HG03103 (cell line): ENCODE data around the gene DSCAM.
"Not testable (repeated sequence)": the region's sequence is repeated elsewhere in the genome, so short reads cannot be mapped to it uniquely, and the experiment has no call there.

Source experiments
- ATAC-seq: cut with Tn5 transposase; IDR thresholded peaks from one replicate; pipeline ENCODE4 v1.9.1; 2021; ENCODE audit warnings: low read depth; ENCODE audit not compliant: unreplicated experiment

The DSCAM gene

GRCh38 chr21:40047993-40048730 lies 798.8 kb downstream of the DSCAM start:
- ATAC-seq: no peak

GRCh38 chr21:40047211-40047610 lies 799.7 kb downstream of the DSCAM start:
- ATAC-seq: no peak

- ATAC-seq: no peak
Observed at GRCh38 chr21:40043866-40044265, 803.1 kb downstream of the DSCAM start.

DNA sequence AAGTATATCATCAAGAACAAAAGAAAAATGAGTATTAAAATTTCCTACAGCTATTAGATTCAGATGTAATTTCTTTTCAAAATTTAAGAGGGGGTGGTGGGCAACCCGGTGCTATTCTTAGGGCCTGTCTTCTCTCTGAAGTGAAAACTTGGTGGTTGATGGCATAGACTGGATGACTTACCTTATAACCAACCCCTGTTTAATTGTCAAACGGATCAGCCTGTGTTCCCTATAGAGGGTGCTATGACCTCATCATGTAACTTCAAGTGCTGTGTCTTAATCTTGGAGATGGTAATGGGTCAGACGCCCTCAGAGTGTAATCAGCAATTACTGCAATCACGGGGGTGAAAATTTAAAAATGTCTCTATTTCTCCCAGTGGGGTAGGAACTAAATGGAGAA lies 803.5 kb downstream of the DSCAM start:
- ATAC-seq: no peak

DNA sequence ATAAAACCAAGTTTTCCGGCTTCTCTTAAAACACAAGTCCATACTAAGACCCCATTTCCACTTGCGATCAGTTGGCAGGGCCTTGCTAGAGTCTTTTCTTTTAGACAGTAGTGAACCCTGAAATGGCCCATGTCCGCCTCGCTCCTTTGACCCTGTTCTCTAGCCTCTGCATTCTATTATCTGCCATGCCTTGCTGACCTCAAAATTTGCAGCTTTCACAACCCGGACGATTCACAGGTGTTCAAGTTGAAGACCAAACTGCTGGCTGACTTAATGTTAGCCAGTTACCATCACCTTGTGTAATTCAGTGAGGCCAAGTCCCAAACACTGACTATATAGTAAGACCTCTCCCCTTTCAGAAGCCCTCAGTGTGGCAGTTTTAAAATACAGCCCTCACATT lies 805.5 kb downstream of the DSCAM start:
- ATAC-seq: no peak

DNA sequence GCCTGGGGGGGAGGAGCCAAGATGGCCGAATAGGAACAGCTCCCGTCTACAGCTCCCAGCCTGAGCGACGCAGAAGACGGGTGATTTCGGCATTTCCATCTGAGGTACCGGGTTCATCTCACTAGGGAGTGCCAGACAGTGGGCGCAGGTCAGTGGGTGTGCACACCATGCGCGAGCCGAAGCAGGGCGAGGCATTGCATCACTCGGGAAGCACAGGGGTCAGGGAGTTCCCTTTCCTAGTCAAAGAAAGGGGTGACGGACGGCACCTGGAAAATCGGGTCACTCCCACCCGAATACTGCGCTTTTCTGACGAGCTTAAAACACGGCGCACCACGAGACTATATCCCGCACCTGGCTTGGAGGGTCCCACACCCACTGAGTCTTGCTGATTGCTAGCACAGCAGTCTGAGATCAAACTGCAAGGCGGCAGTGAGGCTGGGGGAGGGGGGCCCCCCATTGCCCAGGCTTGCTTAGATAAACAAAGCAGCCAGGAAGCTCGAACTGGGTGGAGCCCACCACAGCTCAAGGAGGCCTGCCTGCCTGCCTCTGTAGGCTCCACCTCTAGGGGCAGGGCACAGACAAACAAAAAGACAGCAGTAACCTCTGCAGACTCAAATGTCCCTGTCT lies 813.7 kb downstream of the DSCAM start:
- not testable (repeated sequence) for ATAC-seq

DNA sequence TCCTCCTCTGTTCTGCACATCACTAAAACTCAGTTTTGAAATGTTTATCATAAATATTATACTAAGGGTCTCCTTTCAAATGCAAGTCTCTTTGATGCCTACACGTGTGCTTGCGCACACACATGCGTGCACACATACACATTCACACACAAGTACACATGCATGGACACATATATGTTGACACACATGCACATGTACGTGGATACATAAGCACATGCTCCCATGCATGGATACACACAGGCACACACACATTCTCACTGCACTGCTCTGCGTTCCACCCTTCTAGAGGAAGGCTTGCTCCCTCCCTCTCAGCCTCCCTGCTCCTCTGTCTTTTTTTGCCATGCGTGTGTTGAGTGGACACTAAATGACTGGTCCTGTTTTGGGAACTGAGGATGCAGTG lies 817.1 kb downstream of the DSCAM start:
- no peak for ATAC-seq

- not testable (repeated sequence) for ATAC-seq
Observed at GRCh38 chr21:40028393-40028792, 818.6 kb downstream of the DSCAM start.

- ATAC-seq: no peak
Observed at GRCh38 chr21:40021558-40022351, 825.2 kb downstream of the DSCAM start.

- ATAC-seq: no peak
Observed at GRCh38 chr21:40020651-40021050, 826.3 kb downstream of the DSCAM start.

DNA sequence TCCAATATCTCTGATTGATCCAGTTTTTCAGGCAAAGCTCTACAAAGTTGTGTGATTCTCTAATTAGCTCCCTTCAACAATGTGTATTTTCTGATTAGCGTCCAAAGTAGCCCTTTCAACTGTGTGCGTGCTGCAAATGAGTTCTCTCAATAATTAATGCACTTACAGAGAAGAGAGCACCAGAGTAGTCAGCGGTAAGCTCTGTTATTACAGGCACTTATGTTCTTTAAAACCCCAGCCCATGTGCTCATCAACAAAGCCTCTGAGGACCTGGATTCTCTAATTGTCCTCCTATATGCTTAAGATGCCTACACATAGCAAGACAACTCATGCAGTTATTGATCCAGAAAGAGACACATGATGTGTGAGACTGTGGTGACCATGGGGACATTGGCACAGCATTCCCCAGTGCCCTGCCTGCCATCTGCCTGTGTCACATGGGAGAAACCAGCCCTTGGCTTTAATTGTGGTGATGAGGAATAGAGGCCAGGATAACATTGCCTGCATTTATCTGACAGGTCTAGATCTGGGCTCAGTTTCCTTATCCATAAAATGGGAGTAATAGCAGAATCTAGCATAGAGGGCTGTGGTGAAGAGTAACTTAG lies 828.0 kb downstream of the DSCAM start:
- no peak for ATAC-seq

DNA sequence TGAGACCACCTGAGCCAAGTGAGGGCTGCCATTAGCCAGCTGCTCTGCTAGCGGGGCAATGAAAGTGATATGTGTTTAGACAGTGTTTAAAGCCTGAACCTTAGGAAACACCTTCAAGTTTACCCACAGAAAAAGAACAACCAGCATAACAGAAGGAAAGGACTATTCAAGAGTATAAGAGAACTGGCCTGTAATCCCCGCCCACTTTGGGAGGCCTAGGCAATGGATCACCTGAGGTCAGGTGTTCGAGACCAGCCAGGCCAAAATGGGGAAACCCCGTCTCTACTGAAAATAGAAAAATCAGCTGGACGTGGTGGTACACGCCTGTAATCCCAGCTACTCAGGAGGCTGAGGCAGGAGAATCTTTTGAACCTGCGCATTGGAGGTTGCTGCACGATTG lies 830.3 kb downstream of the DSCAM start:
- no peak for ATAC-seq

DNA sequence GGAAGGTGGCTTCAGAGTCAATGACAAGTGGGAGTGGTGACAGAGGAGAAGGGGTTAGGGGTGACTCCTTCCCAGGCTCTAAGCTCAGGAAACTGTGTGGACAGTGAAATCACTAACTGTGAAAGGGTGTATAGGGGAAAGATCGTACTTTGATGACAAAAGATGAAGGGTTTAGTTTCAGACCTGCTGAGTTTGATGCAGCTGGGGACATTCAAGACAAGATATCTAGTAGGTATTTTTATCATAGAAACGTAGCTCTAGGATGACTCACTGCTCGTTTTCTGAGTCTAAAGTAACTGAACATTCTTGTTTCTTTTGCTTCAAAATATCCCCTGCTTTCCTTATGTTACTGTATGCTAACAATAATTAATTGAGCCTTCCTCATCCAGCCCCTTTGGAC lies 830.7 kb downstream of the DSCAM start:
- no peak for ATAC-seq

- no peak for ATAC-seq
Observed at GRCh38 chr21:40015818-40016217, 831.1 kb downstream of the DSCAM start.

GRCh38 chr21:40014394-40014793 lies 832.6 kb downstream of the DSCAM start:
- ATAC-seq: no peak

DNA sequence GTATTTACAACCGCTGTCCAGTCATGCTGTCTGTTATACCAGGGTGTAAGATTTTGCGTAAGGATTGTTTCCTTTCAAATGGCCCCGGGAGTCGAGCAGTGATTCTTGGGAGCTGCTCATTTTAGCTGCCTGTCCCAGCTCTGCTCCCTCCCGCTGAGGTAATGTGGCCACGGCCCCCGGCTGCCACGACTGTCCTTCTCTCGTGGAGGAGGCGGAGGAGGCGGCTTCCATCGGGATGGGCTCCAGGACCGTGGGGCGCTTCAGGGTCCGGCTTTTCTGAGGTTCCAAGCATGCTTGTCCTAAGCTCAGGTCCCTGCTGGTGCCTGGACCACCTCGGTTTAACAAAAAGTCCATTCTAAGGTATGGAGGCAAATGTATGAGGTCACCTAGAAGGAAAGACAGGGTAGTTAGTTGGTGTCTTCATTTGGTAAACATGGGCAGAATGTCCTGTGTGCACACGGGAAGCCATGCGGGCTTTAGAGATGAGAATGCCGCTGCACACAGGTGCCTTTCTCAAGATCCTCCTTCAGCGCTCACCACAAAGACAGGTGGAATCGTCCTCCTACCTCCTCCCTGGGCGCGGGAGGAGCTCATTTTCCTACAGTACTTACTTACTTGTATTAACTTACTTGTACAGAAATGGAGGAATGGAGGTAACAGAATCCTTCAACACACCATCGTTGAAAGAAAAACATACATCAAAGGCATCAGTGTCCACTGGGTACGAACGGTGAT lies 833.8 kb downstream of the DSCAM start:
- no peak for ATAC-seq

DNA sequence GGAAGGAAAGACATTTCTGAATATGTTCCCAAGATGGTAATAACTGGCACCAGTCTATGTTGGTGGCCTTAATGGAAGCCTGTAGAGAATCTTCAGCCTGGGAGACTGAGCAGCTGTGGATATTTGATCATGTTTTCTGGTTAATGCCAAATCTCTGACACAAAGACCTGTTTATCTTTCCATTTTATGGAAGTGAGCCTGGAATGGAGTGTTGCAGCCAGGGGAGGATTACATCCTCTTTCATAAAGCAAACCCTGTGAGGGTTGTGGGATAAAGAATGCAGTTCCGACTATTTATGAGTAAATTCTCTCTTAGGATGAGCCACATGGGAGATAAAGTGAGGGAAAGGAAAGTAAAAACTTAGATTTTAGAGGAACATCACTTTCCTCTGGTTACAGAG lies 835.6 kb downstream of the DSCAM start:
- no peak for ATAC-seq

- no peak for ATAC-seq
Observed at GRCh38 chr21:40002978-40003377, 844.0 kb downstream of the DSCAM start.

DNA sequence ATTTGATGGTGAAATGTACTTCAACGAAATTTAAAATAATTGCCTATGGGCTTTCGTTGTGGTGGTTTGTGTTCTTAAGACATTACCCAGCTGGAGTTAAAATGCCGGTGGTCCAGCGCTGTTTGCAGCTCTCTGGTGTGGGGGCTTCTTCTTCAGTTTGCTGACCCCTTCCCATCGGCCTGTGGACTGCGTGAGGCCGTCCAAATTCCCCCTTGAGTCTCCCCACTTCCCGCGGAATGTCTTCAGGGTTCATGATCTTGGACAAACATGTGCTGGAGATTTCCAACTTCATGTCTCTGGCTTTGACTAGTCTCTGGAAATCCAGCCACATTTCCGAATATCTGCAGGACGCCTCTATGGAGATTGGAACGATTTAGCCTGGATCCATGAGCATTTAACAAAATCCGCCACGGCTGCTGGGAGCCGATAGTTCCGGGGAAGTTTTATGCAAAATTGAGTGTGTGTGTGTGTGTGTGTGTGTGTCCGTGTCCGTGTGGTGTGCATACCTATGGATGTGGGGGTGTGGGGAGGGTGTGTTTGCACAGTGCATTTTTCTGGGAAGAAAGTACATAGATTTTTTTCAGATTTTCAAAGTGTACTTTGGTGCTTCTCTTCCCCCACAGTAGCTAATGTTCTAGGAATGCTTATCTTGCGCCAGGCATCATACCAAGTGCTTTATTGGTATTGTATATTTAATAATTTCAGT lies 862.5 kb downstream of the DSCAM start:
- no peak for ATAC-seq

- no peak for ATAC-seq
Observed at GRCh38 chr21:39980241-39980820, 866.6 kb downstream of the DSCAM start.
